Astrocyte of the spinal cord (primary cell): ENCODE data around the gene CAPN12.
A peak's percentile ranks its signal among the peaks of the same experiment; 100 is the strongest.

ENCODE experiments used
- DNase-seq: peaks from one replicate; pipeline ENCODE4 v3.0.0; 2011; ENCODE audit warnings: low read depth, low spot score
- H3K4me3 ChIP-seq: 2 replicates; pipeline ENCODE4 v1.5.1; 2011; ENCODE audit warnings: low read depth, mild to moderate bottlenecking, low read length, moderate library complexity
- in situ Hi-C: cut with HindIII; loops from 2 replicates; pipeline ENCODE4 v1.10.0; 2017; ENCODE audit warnings: low sequenced_read_pairs
- TF ChIP-seq, protein P1 (sequence below): IDR thresholded peaks from 2 replicates; pipeline ENCODE4 v1.5.1; 2012; ENCODE audit warnings: low read depth, mild to moderate bottlenecking, low read length, inconsistent platforms

CAPN12 gene

DNA sequence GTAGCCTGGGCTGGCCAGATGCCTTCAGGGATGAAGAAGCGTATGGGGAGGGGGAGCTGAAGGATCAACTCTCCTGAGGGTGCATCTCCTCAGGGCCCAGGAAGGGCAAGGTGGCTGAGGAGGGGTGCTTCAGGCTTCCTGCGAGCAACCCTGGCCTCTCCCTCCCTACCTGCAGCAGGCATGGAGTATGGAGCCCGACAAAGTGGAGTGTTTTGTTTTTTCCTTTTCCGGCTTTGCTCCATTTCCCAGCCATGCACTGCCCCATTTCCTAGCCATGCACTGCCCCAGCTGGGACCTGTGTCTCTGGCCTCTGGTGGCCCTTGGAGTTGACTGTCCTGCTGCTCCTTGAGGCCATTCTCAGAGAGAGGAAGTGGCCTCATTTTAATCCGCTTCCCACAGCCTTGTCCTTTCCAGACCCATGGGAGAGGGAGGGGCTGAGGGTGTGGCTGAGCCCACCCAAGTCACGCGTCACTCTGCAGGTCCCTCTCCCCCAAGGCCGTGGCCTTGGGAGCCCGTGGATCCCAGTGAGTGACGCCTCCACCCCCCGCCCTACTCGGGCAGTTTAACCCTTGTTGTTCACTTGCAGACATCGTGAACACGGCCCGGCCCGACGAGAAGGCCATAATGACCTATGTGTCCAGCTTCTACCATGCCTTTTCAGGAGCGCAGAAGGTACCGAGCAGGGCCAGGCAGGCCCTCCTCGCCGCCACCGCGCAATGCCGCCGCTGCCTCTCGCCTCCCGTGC, 34.4 kb downstream of the CAPN12 start:
- in situ Hi-C loops: no loop called here
- DNase-seq: no peak
- TF ChIP-seq, protein P1, sequence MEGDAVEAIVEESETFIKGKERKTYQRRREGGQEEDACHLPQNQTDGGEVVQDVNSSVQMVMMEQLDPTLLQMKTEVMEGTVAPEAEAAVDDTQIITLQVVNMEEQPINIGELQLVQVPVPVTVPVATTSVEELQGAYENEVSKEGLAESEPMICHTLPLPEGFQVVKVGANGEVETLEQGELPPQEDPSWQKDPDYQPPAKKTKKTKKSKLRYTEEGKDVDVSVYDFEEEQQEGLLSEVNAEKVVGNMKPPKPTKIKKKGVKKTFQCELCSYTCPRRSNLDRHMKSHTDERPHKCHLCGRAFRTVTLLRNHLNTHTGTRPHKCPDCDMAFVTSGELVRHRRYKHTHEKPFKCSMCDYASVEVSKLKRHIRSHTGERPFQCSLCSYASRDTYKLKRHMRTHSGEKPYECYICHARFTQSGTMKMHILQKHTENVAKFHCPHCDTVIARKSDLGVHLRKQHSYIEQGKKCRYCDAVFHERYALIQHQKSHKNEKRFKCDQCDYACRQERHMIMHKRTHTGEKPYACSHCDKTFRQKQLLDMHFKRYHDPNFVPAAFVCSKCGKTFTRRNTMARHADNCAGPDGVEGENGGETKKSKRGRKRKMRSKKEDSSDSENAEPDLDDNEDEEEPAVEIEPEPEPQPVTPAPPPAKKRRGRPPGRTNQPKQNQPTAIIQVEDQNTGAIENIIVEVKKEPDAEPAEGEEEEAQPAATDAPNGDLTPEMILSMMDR: no peak
- no peak overlapping the region for H3K4me3 ChIP-seq

DNA sequence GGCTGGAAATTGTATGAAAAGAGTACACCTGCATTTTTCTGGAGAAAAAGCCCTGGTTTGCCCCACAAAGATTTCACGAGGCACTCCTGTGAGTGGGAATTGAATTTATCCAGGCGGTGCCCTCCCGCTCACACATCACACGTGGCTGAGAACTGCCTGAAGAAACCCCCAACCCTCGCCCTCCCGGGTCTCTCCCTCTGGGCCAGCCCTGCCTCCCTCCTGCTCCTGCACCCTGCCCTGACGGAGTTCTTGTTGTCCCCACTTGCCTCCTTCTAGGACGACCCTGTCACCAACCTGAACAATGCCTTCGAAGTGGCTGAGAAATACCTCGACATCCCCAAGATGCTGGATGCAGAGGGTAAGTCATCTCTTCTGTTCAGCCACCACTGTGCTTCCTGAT, 35.2 kb downstream of the CAPN12 start:
- H3K4me3 ChIP-seq: no peak overlapping the region
- in situ Hi-C loops: no loop called here
- no peak for DNase-seq
- TF ChIP-seq, protein P1: no peak

DNA sequence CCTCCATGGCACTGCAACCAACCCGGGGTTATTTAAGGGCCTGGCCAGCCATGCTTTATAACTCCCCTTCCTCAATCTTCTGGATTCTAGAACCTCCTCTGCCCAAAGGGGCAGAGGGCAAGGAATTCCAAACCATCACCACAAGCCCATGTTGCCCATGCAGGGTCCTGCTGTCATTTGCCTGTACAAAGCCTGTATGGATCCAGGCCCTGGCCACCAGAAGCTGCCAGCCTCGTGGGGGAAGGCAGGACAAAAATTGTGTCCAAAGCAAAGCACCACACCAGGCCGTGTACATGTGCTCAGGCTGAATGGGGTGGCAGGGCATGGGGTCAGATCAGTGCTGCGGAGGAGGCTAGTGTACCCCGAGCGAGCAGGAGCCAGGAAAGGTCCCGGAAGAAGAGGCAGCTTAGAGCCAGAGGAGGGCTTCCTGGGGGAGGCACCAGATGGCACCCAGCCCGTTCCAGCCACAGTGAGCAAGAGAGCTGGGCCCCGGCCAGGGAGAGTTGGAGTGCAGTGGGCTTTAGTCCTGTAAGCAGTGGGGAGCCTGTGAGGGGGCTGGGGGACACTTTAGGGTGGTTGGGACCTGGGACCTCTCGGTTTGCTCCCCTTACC, 35.8 kb downstream of the CAPN12 start:
- in situ Hi-C loops: no loop called here
- TF ChIP-seq, protein P1: no peak
- no peak for DNase-seq
- no peak overlapping the region for H3K4me3 ChIP-seq

- DNase-seq: peak; percentile 57
- TF ChIP-seq, protein P1: no peak
- no peak overlapping the region for H3K4me3 ChIP-seq
- in situ Hi-C loops: no loop called here
Observed at GRCh38 chr19:38707512-38708114, 36.7 kb downstream of the CAPN12 start.

DNA sequence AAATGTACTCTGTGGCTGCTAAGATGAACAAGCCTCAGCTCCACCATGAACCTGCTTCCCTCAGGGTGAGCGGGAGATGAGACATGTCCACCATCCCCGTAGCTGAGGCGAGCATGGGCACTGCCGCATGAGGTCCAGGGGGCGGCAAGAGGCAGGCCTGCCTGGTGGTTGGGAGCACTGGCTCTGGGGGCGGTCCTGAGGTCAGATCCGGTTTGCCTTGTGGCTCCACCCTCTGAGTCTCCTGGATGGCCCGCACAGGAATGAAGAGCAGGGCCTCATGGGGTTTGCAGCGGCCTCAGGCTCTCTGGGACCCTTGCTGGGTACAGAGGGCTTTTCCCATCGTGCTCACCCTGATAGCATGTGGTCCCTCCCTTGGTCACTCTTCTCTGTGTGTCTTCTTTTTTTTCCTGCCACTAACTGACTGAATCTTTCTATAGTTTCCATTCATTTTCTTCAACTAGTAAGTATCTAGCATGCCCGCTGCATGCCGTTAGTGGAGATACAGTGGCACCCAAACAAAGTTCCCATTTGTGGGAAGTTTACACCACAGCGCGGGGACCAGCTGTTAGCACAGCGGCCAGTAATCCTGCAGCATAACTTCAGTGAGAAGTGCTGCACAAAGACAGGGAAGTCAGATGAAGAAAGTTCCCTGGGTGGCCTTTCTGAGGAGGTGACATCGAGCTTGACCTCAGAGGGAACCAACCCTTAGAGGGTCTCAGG, 37.3 kb downstream of the CAPN12 start:
- in situ Hi-C loops: no loop called here
- H3K4me3 ChIP-seq: no peak overlapping the region
- no peak for DNase-seq
- TF ChIP-seq, protein P1: no peak

DNA sequence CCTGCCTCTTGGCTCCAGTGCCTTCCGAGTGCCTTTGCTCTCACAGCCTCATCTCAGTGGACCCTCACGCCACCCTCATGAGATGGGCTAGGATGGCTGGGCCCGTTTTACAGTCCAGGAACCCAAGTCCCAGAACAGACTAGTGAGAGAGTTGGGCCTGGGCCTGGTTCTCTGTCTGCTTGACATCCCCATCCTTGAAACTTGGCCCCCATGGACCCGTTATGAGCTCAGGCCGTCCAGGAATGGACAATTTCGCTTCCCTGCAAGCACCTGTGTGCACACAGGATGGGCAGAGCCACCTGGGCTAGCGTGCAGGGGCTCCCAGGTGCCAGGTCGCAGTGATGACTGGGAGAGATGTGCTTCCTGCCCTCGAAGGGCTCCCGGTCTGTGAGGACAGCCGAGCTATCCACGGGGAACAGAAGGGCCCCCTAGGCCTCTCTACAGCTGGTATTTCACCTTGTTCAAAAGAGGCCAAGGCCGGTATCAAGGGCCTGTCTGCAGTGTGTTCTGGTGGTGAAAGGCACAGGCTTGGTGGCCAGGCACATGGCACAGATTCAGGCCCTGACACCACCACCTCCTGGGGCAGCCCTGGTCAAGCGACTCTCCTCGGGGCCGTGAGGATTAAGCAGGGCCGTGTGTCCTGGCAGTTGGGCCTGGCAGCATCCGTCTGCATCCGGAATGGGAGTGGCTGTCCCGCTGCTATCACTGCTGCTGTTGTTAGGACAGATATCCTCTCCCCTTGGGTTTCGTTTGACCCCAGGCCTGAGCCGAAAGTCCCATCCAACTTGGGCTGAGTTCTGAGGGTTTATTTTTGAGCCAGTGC, 38.9 kb downstream of the CAPN12 start:
- TF ChIP-seq, protein P1: no peak
- in situ Hi-C loops: no loop called here
- no peak overlapping the region for H3K4me3 ChIP-seq
- no peak for DNase-seq
